GM23338 (cell line): Measurements from ENCODE around the gene RPS8. TPM values are rescaled to one million over a fixed set of nuclear protein-coding genes. Genes with fewer than 3 reads are reported as not detected.
A peak's percentile ranks its signal among the peaks of the same experiment; 100 is the strongest.

Experiments used
- ATAC-seq: fragments of 200-7000 bp; cut with Tn5 transposase; 3 replicates; pipeline ENCODE4 v1.9.1; 2020
- DNase-seq: peaks from one replicate; pipeline ENCODE4 v3.0.0-alpha.2; 2015; ENCODE audit warnings: low spot score
- H2AFZ ChIP-seq: fragments of 200-600 bp; sonication (generic); 2 replicates; pipeline ENCODE4 v1.8.0; 2016; ENCODE audit warnings: antibody characterized with exemption, mild to moderate bottlenecking, moderate library complexity
- H3F3A ChIP-seq: fragments of 200-600 bp; sonication (generic); replicated peaks from 2 replicates; pipeline ENCODE4 v1.8.0; 2017; ENCODE audit warnings: antibody characterized with exemption, mixed run types, low read depth
- H3K27ac ChIP-seq: fragments of 200-600 bp; sonication (generic); 2 replicates; pipeline ENCODE4 v1.6.1; 2016; ENCODE audit warnings: low read depth
- H3K27me3 ChIP-seq: fragments of 200-600 bp; sonication (generic); 2 replicates; pipeline ENCODE4 v1.8.0; 2016; ENCODE audit warnings: mild to moderate bottlenecking, mixed run types, moderate library complexity; ENCODE audit not compliant: insufficient read depth
- H3K36me3 ChIP-seq: fragments of 200-600 bp; sonication (generic); 2 replicates; pipeline ENCODE4 v1.8.0; 2016; ENCODE audit warnings: mild to moderate bottlenecking; ENCODE audit not compliant: insufficient read depth
- H3K4me1 ChIP-seq: fragments of 200-600 bp; sonication (generic); 2 replicates; pipeline ENCODE4 v1.8.0; 2016; ENCODE audit warnings: mild to moderate bottlenecking, moderate library complexity; ENCODE audit not compliant: insufficient read depth
- H3K4me2 ChIP-seq: fragments of 200-600 bp; sonication (generic); 2 replicates; pipeline ENCODE4 v1.7.1; 2017; ENCODE audit warnings: mixed run types
- H3K4me3 ChIP-seq: fragments of 200-600 bp; sonication (generic); 2 replicates; pipeline ENCODE4 v1.6.1; 2016; ENCODE audit warnings: mixed run types
- H3K79me2 ChIP-seq: fragments of 200-600 bp; sonication (generic); replicated peaks from 2 replicates; pipeline ENCODE4 v1.8.0; 2017; ENCODE audit warnings: mild to moderate bottlenecking; ENCODE audit not compliant: insufficient read depth
- H3K9me2 ChIP-seq: fragments of 200-600 bp; sonication (generic); 2 replicates; pipeline ENCODE4 v1.8.0; 2017; ENCODE audit not compliant: insufficient read depth
- H4K20me1 ChIP-seq: fragments of 200-600 bp; sonication (generic); replicated peaks from 2 replicates; pipeline ENCODE4 v1.8.0; 2017; ENCODE audit warnings: mild to moderate bottlenecking; ENCODE audit not compliant: insufficient read depth
- H3K27ac Mint-ChIP-seq: 2 replicates; pipeline ENCODE4 v1.8.0; 2020; ENCODE audit warnings: inconsistent platforms, mild to moderate bottlenecking, moderate library complexity, mixed read lengths
- H3K27me3 Mint-ChIP-seq: 3 replicates; pipeline ENCODE4 v1.8.0; 2022; ENCODE audit warnings: low read depth, mild to moderate bottlenecking, moderate library complexity, mixed read lengths, inconsistent platforms; ENCODE audit not compliant: insufficient read depth, poor library complexity
- H3K36me3 Mint-ChIP-seq: 3 replicates; pipeline ENCODE4 v1.8.0; 2021; ENCODE audit warnings: low read depth, mild to moderate bottlenecking, inconsistent platforms, moderate library complexity, mixed read lengths
- H3K4me1 Mint-ChIP-seq: 3 replicates; pipeline ENCODE4 v1.8.0; 2020; ENCODE audit warnings: mild to moderate bottlenecking, inconsistent platforms, mixed read lengths
- H3K4me3 Mint-ChIP-seq: 3 replicates; pipeline ENCODE4 v1.8.0; 2021; ENCODE audit warnings: moderate library complexity, mild to moderate bottlenecking, inconsistent platforms, mixed read lengths
- H3K9me3 Mint-ChIP-seq: 3 replicates; pipeline ENCODE4 v1.8.0; 2020; ENCODE audit warnings: moderate library complexity, mild to moderate bottlenecking, inconsistent platforms, mixed read lengths
- CREB1 ChIP-seq: fragments of 250-450 bp; sonication (Bioruptor Pico); IDR thresholded peaks from 2 replicates; pipeline ENCODE4 v1.5.0; 2020; ENCODE audit warnings: low read depth, mild to moderate bottlenecking, moderate library complexity
- CTCF ChIP-seq, 2 experiments: fragments of 200-600 bp in 1 of 2; sonication (generic) in 1 of 2; conservative IDR thresholded peaks; 2 replicates each; pipeline versions ENCODE4 v1.5.1 to v1.6.1; 2016 to 2017; ENCODE audit warnings: antibody characterized with exemption in 2 of 2, low read depth in 2 of 2, mild to moderate bottlenecking in 2 of 2, moderate library complexity in 1 of 2
- EZH2 ChIP-seq: fragments of 200-600 bp; sonication (generic); IDR thresholded peaks from one replicate; pipeline ENCODE4 v1.8.0; 2017; ENCODE audit warnings: antibody characterized with exemption, mild to moderate bottlenecking, low read depth; ENCODE audit not compliant: unreplicated experiment
- POLR2AphosphoS5 ChIP-seq: IDR thresholded peaks from 2 replicates; pipeline ENCODE4 v1.6.1; 2016; ENCODE audit warnings: antibody characterized with exemption, low read depth
- REST ChIP-seq: IDR thresholded peaks from one replicate; pipeline ENCODE4 v1.6.1; 2018; ENCODE audit warnings: antibody characterized with exemption; ENCODE audit not compliant: unreplicated experiment
- STAT1 ChIP-seq: IDR thresholded peaks from one replicate; pipeline ENCODE4 v1.6.1; 2016; ENCODE audit warnings: antibody characterized with exemption; ENCODE audit not compliant: unreplicated experiment
- ZNF114 ChIP-seq: fragments of 250-450 bp; sonication (Bioruptor Pico); IDR thresholded peaks from 2 replicates; pipeline ENCODE4 v1.5.0; 2020; ENCODE audit warnings: mild to moderate bottlenecking, moderate library complexity
- ZNF331 ChIP-seq: fragments of 250-450 bp; sonication (Bioruptor Pico); IDR thresholded peaks from 2 replicates; pipeline ENCODE4 v1.5.0; 2020; ENCODE audit warnings: low read depth, mild to moderate bottlenecking, moderate library complexity
- ZNF462 ChIP-seq: fragments of 250-450 bp; sonication (Bioruptor Pico); IDR thresholded peaks from 2 replicates; pipeline ENCODE4 v1.5.0; 2020; ENCODE audit warnings: mild to moderate bottlenecking, moderate library complexity
- polyA plus RNA-seq: library from polyadenylated mRNA; unstranded; fragments of >200 nt; fragmentation: Nextera tagmentation; extraction: Ambion mirVana; gene quantifications from 2 replicates; pipeline ENCODE4 v1.2.1, GENCODE V29; 2016
- total RNA-seq: library from RNA; depleted of rRNA; stranded (reverse); fragments of >200 nt; shearing (Covaris generic); gene quantifications from 2 replicates; pipeline ENCODE4 v1.2.3, GENCODE V29; 2014

Gene RPS8
- total and polyA plus RNA-seq, 2 experiments from 2014 or later, result 1,756 to 2,427 TPM

- TF ChIP-seq ZNF462 (CRISPR knock-in tag), result 0 out of 2 replicates have a peak, but pooled peaks have one; percentile 1
- TF ChIP-seq POLR2AphosphoS5, result peak; percentile 99
- peak; percentile 55 for TF ChIP-seq CREB1 (CRISPR knock-in tag)
- no peak for TF ChIP-seq ZNF114 (CRISPR knock-in tag)
- TF ChIP-seq CTCF (conservative IDR thresholded peaks at IDR 0.05; ENCODE audit: low read depth in 2 of 2), result peak; percentile 78 to 92
Measured at GRCh38 chr1:44730741-44731512, 44.4 kb upstream of the RPS8 start, which contains the start of gene RNU5D-1 (continued).

GRCh38 chr1:44733365-44733764 lies 42.0 kb upstream of the RPS8 start:
- H3K27ac ChIP-seq, result no peak overlapping the region
- Mint-ChIP-seq H3K36me3 (no peaks in the 10 kb centered on the region), H3K4me1 (peaks cover 14% of the 10 kb centered on the region), H3K27me3 (no peaks in the 10 kb centered on the region), H3K27ac (no peak overlapping the region), H3K9me3 (no peaks in the 10 kb centered on the region; the same call in 1 of the 3 replicates), H3K4me3 (no peak overlapping the region)
- H3F3A ChIP-seq, result peaks cover 7% of the 10 kb centered on the region; the same call in 1 of the 2 replicates
- H3K4me3 ChIP-seq, result no peak overlapping the region
- H3K36me3 ChIP-seq, result no peaks in the 10 kb centered on the region
- H3K79me2 ChIP-seq, result no peaks in the 10 kb centered on the region
- peaks cover 6% of the 10 kb centered on the region; the same call in 1 of the 2 replicates for H3K9me2 ChIP-seq
- H3K27me3 ChIP-seq, result no peaks in the 10 kb centered on the region
- DNase-seq (no peak), ATAC-seq (no peak)
- H3K4me1 ChIP-seq, result peaks cover 5% of the 10 kb centered on the region
- H2AFZ ChIP-seq, result 0 out of 2 replicates have a peak overlapping the region, but pooled peaks have one; percentile 68
- H4K20me1 ChIP-seq, result no peaks in the 10 kb centered on the region
- H3K4me2 ChIP-seq, result no peak overlapping the region
- TF ChIP-seq CTCF (conservative IDR thresholded peaks at IDR 0.05; ENCODE audit: low read depth in 2 of 2), result no peak
- no peak for TF ChIP-seq STAT1
- no peak for TF ChIP-seq REST
- TF ChIP-seq EZH2, result no peak
- TF ChIP-seq POLR2AphosphoS5, result no peak
- TF ChIP-seq ZNF331, result no peak
- TF ChIP-seq ZNF114 (CRISPR knock-in tag), result no peak
